ENCODE measurements around the gene FOXK1.

FOXK1 gene

GRCh38 chr7:4751398-4751947 is 69.4 kb downstream of the FOXK1 start:
- DNase-seq (ENCODE audit: extremely low spot score) = no peak
- TF ChIP-seq NFRKB (IDR thresholded peaks at IDR 0.05) (no peak), SP1 (IDR thresholded peaks at IDR 0.05) (no peak), FOXA1 (IDR thresholded peaks at IDR 0.05) (no peak), FOXK2 (IDR thresholded peaks at IDR 0.05) (no peak), LEF1 (IDR thresholded peaks at IDR 0.05; ENCODE audit: borderline replicate concordance) (no peak)
- CTCF ChIA-PET = no interaction called here
- POLR2A ChIA-PET = no interaction called here

GRCh38 chr7:4753598-4754432 is 71.7 kb downstream of the FOXK1 start:
- TF ChIP-seq SP1 (IDR thresholded peaks at IDR 0.05) (no peak), SUZ12 (IDR thresholded peaks at IDR 0.05) (no peak), L3MBTL2 (conservative IDR thresholded peaks at IDR 0.05) (no peak), ARNT (IDR thresholded peaks at IDR 0.05) (no peak), BHLHE40 (IDR thresholded peaks at IDR 0.05; ENCODE audit: borderline replicate concordance) (no peak), FOXM1 (IDR thresholded peaks at IDR 0.05; ENCODE audit: borderline replicate concordance) (no peak), FOXK2 (IDR thresholded peaks at IDR 0.05) (no peak), ELF4 (IDR thresholded peaks at IDR 0.05) (no peak), PKNOX1 (IDR thresholded peaks at IDR 0.05) (no peak), NFRKB (IDR thresholded peaks at IDR 0.05) (no peak), ZNF384 (IDR thresholded peaks at IDR 0.05) (no peak), CTBP1 (IDR thresholded peaks at IDR 0.05; ENCODE audit: borderline replicate concordance) (no peak), HDGF (IDR thresholded peaks at IDR 0.05; ENCODE audit: borderline replicate concordance) (no peak), LEF1 (IDR thresholded peaks at IDR 0.05; ENCODE audit: borderline replicate concordance) (no peak), FOXA1 (IDR thresholded peaks at IDR 0.05) (no peak)
- ChIA-PET POLR2A (no interaction called here), CTCF (no interaction called here)
- peak; percentile 84 for DNase-seq (ENCODE audit: extremely low spot score)

- no peak for TF ChIP-seq BHLHE40 (IDR thresholded peaks at IDR 0.05; ENCODE audit: borderline replicate concordance)
- no peak for TF ChIP-seq FOXM1 (IDR thresholded peaks at IDR 0.05; ENCODE audit: borderline replicate concordance)
- TF ChIP-seq SP1 (IDR thresholded peaks at IDR 0.05) = no peak
- no peak for TF ChIP-seq NFRKB (IDR thresholded peaks at IDR 0.05)
- TF ChIP-seq ARNT (IDR thresholded peaks at IDR 0.05) = no peak
- no peak for TF ChIP-seq ELF4 (IDR thresholded peaks at IDR 0.05)
- no peak for TF ChIP-seq LEF1 (IDR thresholded peaks at IDR 0.05; ENCODE audit: borderline replicate concordance)
- no peak for DNase-seq (ENCODE audit: extremely low spot score)
- ChIA-PET CTCF (no interaction called here), POLR2A (interaction anchor here (1.0 kb wide), 1 partner anchor 113 kb away, joined by 3 read pairs; no protein-coding TSS in a partner anchor)
These were observed 72.4 kb downstream of the FOXK1 start for GRCh38 chr7:4754433-4755010.

GRCh38 chr7:4755045-4755444 is 73.0 kb downstream of the FOXK1 start:
- DNase-seq (ENCODE audit: extremely low spot score) = no peak
- ChIA-PET POLR2A (interaction anchor here (1.0 kb wide), 1 partner anchor 113 kb away, joined by 3 read pairs; no protein-coding TSS in a partner anchor), CTCF (no interaction called here)
- TF ChIP-seq TARDBP (IDR thresholded peaks at IDR 0.05) = no peak
- TF ChIP-seq FOXA1 (IDR thresholded peaks at IDR 0.05) = no peak
- no peak for TF ChIP-seq NFRKB (IDR thresholded peaks at IDR 0.05)
- no peak for TF ChIP-seq LEF1 (IDR thresholded peaks at IDR 0.05; ENCODE audit: borderline replicate concordance)
- no peak for TF ChIP-seq FOXK2 (IDR thresholded peaks at IDR 0.05)
- TF ChIP-seq SP1 (IDR thresholded peaks at IDR 0.05) = no peak
- no peak for TF ChIP-seq BHLHE40 (IDR thresholded peaks at IDR 0.05; ENCODE audit: borderline replicate concordance)
- no peak for TF ChIP-seq CTBP1 (IDR thresholded peaks at IDR 0.05; ENCODE audit: borderline replicate concordance)

- POLR2A ChIA-PET = no interaction called here
- DNase-seq (ENCODE audit: extremely low spot score) = no peak
- TF ChIP-seq CTBP1 (IDR thresholded peaks at IDR 0.05; ENCODE audit: borderline replicate concordance) (no peak), NFRKB (IDR thresholded peaks at IDR 0.05) (no peak), LEF1 (IDR thresholded peaks at IDR 0.05; ENCODE audit: borderline replicate concordance) (no peak), FOXK2 (IDR thresholded peaks at IDR 0.05) (no peak), TARDBP (IDR thresholded peaks at IDR 0.05) (no peak), BHLHE40 (IDR thresholded peaks at IDR 0.05; ENCODE audit: borderline replicate concordance) (no peak), PKNOX1 (IDR thresholded peaks at IDR 0.05) (no peak), FOXA1 (IDR thresholded peaks at IDR 0.05) (no peak), ZNF384 (IDR thresholded peaks at IDR 0.05) (no peak), L3MBTL2 (conservative IDR thresholded peaks at IDR 0.05) (no peak), FOXM1 (IDR thresholded peaks at IDR 0.05; ENCODE audit: borderline replicate concordance) (no peak), ELF4 (IDR thresholded peaks at IDR 0.05) (no peak), HDGF (IDR thresholded peaks at IDR 0.05; ENCODE audit: borderline replicate concordance) (no peak), SUZ12 (IDR thresholded peaks at IDR 0.05) (no peak), SP1 (IDR thresholded peaks at IDR 0.05) (no peak)
- CTCF ChIA-PET = no interaction called here
These were observed 76.0 kb downstream of the FOXK1 start for GRCh38 chr7:4758111-4758510.

- no peak for DNase-seq (ENCODE audit: extremely low spot score)
- ChIA-PET CTCF (no interaction called here), POLR2A (no interaction called here)
- TF ChIP-seq ELF4 (IDR thresholded peaks at IDR 0.05) = no peak
- TF ChIP-seq FOXK2 (IDR thresholded peaks at IDR 0.05) = no peak
- TF ChIP-seq L3MBTL2 (conservative IDR thresholded peaks at IDR 0.05) = no peak
- no peak for TF ChIP-seq ARNT (IDR thresholded peaks at IDR 0.05)
- TF ChIP-seq SUZ12 (IDR thresholded peaks at IDR 0.05) = no peak
- TF ChIP-seq FOXM1 (IDR thresholded peaks at IDR 0.05; ENCODE audit: borderline replicate concordance) = no peak
- TF ChIP-seq CTBP1 (IDR thresholded peaks at IDR 0.05; ENCODE audit: borderline replicate concordance) = no peak
- no peak for TF ChIP-seq SP1 (IDR thresholded peaks at IDR 0.05)
- no peak for TF ChIP-seq ZNF384 (IDR thresholded peaks at IDR 0.05)
- TF ChIP-seq LEF1 (IDR thresholded peaks at IDR 0.05; ENCODE audit: borderline replicate concordance) = no peak
- no peak for TF ChIP-seq TARDBP (IDR thresholded peaks at IDR 0.05)
- no peak for TF ChIP-seq PKNOX1 (IDR thresholded peaks at IDR 0.05)
These were observed 76.7 kb downstream of the FOXK1 start for GRCh38 chr7:4758791-4759190.

All from HEK293T (cell line).